ENCODE results near the gene CANX.

The CANX gene

GRCh38 chr5:179746872-179747271, 48.1 kb downstream of the CANX start:
- Histone ChIP-seq H3K9me3 (no peaks in the 10 kb centered on the region), H3K36me3 (peaks cover 4% of the 10 kb centered on the region), H3K27ac (peak overlapping the region; percentile 69), H3K4me3 (ENCODE audit: low read depth in 1 of 2, low read length in 1 of 2) (no peak overlapping the region), H3K4me1 (ENCODE audit: control insufficient read depth in 1 of 2, insufficient read depth in 1 of 2, low read depth in 1 of 2, low read length in 1 of 2) (peaks cover 17 to 30% of the 10 kb centered on the region in 2 experiments), H3K27me3 (no peaks in the 10 kb centered on the region)
- TF ChIP-seq CTCF (IDR thresholded peaks at IDR 0.05), result no peak

GRCh38 chr5:179747811-179748210, 49.0 kb downstream of the CANX start:
- Histone ChIP-seq H3K9me3 (no peaks in the 10 kb centered on the region), H3K4me3 (ENCODE audit: low read depth in 1 of 2, low read length in 1 of 2) (no peak overlapping the region), H3K36me3 (peaks cover 4% of the 10 kb centered on the region), H3K4me1 (ENCODE audit: control insufficient read depth in 1 of 2, insufficient read depth in 1 of 2, low read depth in 1 of 2, low read length in 1 of 2) (peaks cover 17 to 30% of the 10 kb centered on the region in 2 experiments), H3K27ac (peak overlapping the region; percentile 69), H3K27me3 (no peaks in the 10 kb centered on the region)
- no peak for TF ChIP-seq CTCF (IDR thresholded peaks at IDR 0.05)

GRCh38 chr5:179749857-179750508, 51.2 kb downstream of the CANX start:
- no peak for TF ChIP-seq CTCF (IDR thresholded peaks at IDR 0.05)
- peaks cover 31 to 40% of the 10 kb centered on the region in 2 experiments for H3K4me1 ChIP-seq (ENCODE audit: control insufficient read depth in 1 of 2, insufficient read depth in 1 of 2, low read depth in 1 of 2, low read length in 1 of 2)
- no peaks in the 10 kb centered on the region for H3K9me3 ChIP-seq
- no peak overlapping the region for H3K27ac ChIP-seq
- H3K36me3 ChIP-seq, result peaks cover 4% of the 10 kb centered on the region
- H3K4me3 ChIP-seq (ENCODE audit: low read depth in 1 of 2, low read length in 1 of 2), result no peak overlapping the region
- no peaks in the 10 kb centered on the region for H3K27me3 ChIP-seq

- peaks cover 36 to 48% of the 10 kb centered on the region in 2 experiments for H3K4me1 ChIP-seq (ENCODE audit: control insufficient read depth in 1 of 2, insufficient read depth in 1 of 2, low read depth in 1 of 2, low read length in 1 of 2)
- no peaks in the 10 kb centered on the region for H3K27me3 ChIP-seq
- peak overlapping the region; percentile 50 for H3K27ac ChIP-seq
- no peaks in the 10 kb centered on the region for H3K9me3 ChIP-seq
- peaks cover 4% of the 10 kb centered on the region for H3K36me3 ChIP-seq
- H3K4me3 ChIP-seq (ENCODE audit: low read depth in 1 of 2, low read length in 1 of 2), result no peak overlapping the region
- TF ChIP-seq CTCF (IDR thresholded peaks at IDR 0.05), result no peak
These were observed 55.2 kb downstream of the CANX start for GRCh38 chr5:179753971-179754370.

- no peak for TF ChIP-seq CTCF (IDR thresholded peaks at IDR 0.05)
- H3K36me3 ChIP-seq, result peaks cover 4% of the 10 kb centered on the region
- H3K27ac ChIP-seq, result peak overlapping the region; percentile 50
- no peaks in the 10 kb centered on the region for H3K27me3 ChIP-seq
- no peaks in the 10 kb centered on the region for H3K9me3 ChIP-seq
- peaks cover 47 to 48% of the 10 kb centered on the region in 2 experiments for H3K4me1 ChIP-seq (ENCODE audit: control insufficient read depth in 1 of 2, insufficient read depth in 1 of 2, low read depth in 1 of 2, low read length in 1 of 2)
- no peak overlapping the region for H3K4me3 ChIP-seq (ENCODE audit: low read depth in 1 of 2, low read length in 1 of 2)
These were observed 56.3 kb downstream of the CANX start for GRCh38 chr5:179755022-179755421.

Data from neutrophil (primary cell).